Mesenchymal stem cell (in vitro differentiated cells and primary cell): ENCODE data around the gene PRKG1.
"Not testable (repeated sequence)": the region's sequence is repeated elsewhere in the genome, so short reads cannot be mapped to it uniquely, and the experiment has no call there.

Source experiments
- DNase-seq: peaks from one replicate; pipeline ENCODE4 v3.0.0-alpha.2; 2013
- H2AFZ ChIP-seq: one replicate; pipeline ENCODE4 v1.6.1; 2013; ENCODE audit warnings: low read depth, mild to moderate bottlenecking, control low read depth, inconsistent platforms, low read length, moderate library complexity
- H2AK5ac ChIP-seq: 2 replicates; pipeline ENCODE4 v1.6.1; 2013; ENCODE audit warnings: low read length, moderate library complexity, mild to moderate bottlenecking, inconsistent platforms; ENCODE audit not compliant: severe bottlenecking
- H2BK120ac ChIP-seq: one replicate; pipeline ENCODE4 v1.6.1; 2013; ENCODE audit warnings: low read depth, mild to moderate bottlenecking, inconsistent platforms, low read length, moderate library complexity
- H2BK12ac ChIP-seq, 2 experiments: one replicate each; pipeline ENCODE4 v1.6.1; 2013; ENCODE audit warnings: inconsistent platforms in 2 of 2, low read length in 2 of 2, mild to moderate bottlenecking in 2 of 2, moderate library complexity in 2 of 2, control low read depth in 1 of 2
- H2BK15ac ChIP-seq: one replicate; pipeline ENCODE4 v1.6.1; 2013; ENCODE audit warnings: mild to moderate bottlenecking, low read depth, inconsistent platforms; ENCODE audit not compliant: poor library complexity, severe bottlenecking
- H2BK5ac ChIP-seq: 2 replicates; pipeline ENCODE4 v1.6.1; 2013; ENCODE audit warnings: low read depth, mild to moderate bottlenecking, low read length, control low read depth, inconsistent platforms; ENCODE audit not compliant: poor library complexity, severe bottlenecking
- H3K14ac ChIP-seq, 2 experiments: one replicate each; pipeline ENCODE4 v1.6.1; 2013; ENCODE audit warnings: inconsistent platforms in 2 of 2, low read length in 2 of 2, control low read depth in 1 of 2, mild to moderate bottlenecking in 1 of 2, moderate library complexity in 1 of 2
- H3K18ac ChIP-seq, 2 experiments: one replicate each; pipeline ENCODE4 v1.6.1; 2013; ENCODE audit warnings: inconsistent platforms in 2 of 2, low read length in 2 of 2, control low read depth in 1 of 2, low read depth in 1 of 2, mild to moderate bottlenecking in 1 of 2
- H3K23ac ChIP-seq, 2 experiments: one replicate each; pipeline ENCODE4 v1.6.1; 2013; ENCODE audit warnings: inconsistent platforms in 2 of 2, low read length in 2 of 2, mild to moderate bottlenecking in 2 of 2, moderate library complexity in 2 of 2, control low read depth in 1 of 2
- H3K27ac ChIP-seq: 2 replicates; pipeline ENCODE4 v1.5.1; 2013; ENCODE audit warnings: mild to moderate bottlenecking, moderate library complexity, low read length, control low read depth, inconsistent platforms; ENCODE audit not compliant: poor library complexity, severe bottlenecking
- H3K27me3 ChIP-seq, 2 experiments: 2 replicates each; pipeline versions ENCODE4 v1.6.1 to v1.7.0; 2013; ENCODE audit warnings: low read length in 2 of 2, mild to moderate bottlenecking in 2 of 2, moderate library complexity in 2 of 2, control low read depth in 1 of 2, inconsistent platforms in 1 of 2; ENCODE audit not compliant: control insufficient read depth in 1 of 2, insufficient read depth in 1 of 2
- H3K36me3 ChIP-seq, 2 experiments: 2 replicates each; pipeline versions ENCODE4 v1.6.1 to v1.7.0; 2013; ENCODE audit warnings: low read length in 2 of 2, control low read depth in 1 of 2, inconsistent platforms in 1 of 2, low read depth in 1 of 2, mild to moderate bottlenecking in 1 of 2; ENCODE audit not compliant: insufficient read depth in 2 of 2, control insufficient read depth in 1 of 2
- H3K4ac ChIP-seq, 2 experiments: one replicate each; pipeline ENCODE4 v1.6.1; 2013; ENCODE audit warnings: inconsistent platforms in 2 of 2, low read length in 2 of 2, mild to moderate bottlenecking in 2 of 2, moderate library complexity in 2 of 2, control low read depth in 1 of 2, low read depth in 1 of 2
- H3K4me1 ChIP-seq: 2 replicates; pipeline ENCODE4 v1.6.1; 2013; ENCODE audit warnings: low read depth, low read length, control low read depth; ENCODE audit not compliant: control insufficient read depth, insufficient read depth
- H3K4me2 ChIP-seq: 2 replicates; pipeline ENCODE4 v1.6.1; 2013; ENCODE audit warnings: low read length, mild to moderate bottlenecking, inconsistent platforms; ENCODE audit not compliant: poor library complexity, severe bottlenecking
- H3K4me3 ChIP-seq, 2 experiments: 2 replicates each; pipeline versions ENCODE4 v1.5.1 to v1.7.0; 2013; ENCODE audit warnings: low read length in 2 of 2, mild to moderate bottlenecking in 2 of 2, control low read depth in 1 of 2, low read depth in 1 of 2; ENCODE audit not compliant: insufficient read depth in 1 of 2
- H3K79me1 ChIP-seq: replicated peaks from 2 replicates; pipeline ENCODE4 v1.6.1; 2013; ENCODE audit warnings: mild to moderate bottlenecking, control low read depth, low read length, inconsistent platforms; ENCODE audit not compliant: poor library complexity, severe bottlenecking
- H3K9ac ChIP-seq: 2 replicates; pipeline ENCODE4 v1.7.0; 2013; ENCODE audit warnings: mild to moderate bottlenecking, low read length, moderate library complexity
- H3K9me3 ChIP-seq: 2 replicates; pipeline ENCODE4 v1.7.0; 2013; ENCODE audit warnings: mild to moderate bottlenecking, low read length; ENCODE audit not compliant: control insufficient read depth
- H4K8ac ChIP-seq: one replicate; pipeline ENCODE4 v1.6.1; 2013; ENCODE audit warnings: inconsistent platforms, mild to moderate bottlenecking, low read length, moderate library complexity
- H4K91ac ChIP-seq: one replicate; pipeline ENCODE4 v1.6.1; 2013; ENCODE audit warnings: mild to moderate bottlenecking, low read length, inconsistent platforms
- WGBS: methylation state at CpG from one replicate; pipeline ENCODE4 v1.1.7; 2013; ENCODE audit warnings: mixed read lengths; 5-methylcytosine and 5-hydroxymethylcytosine counted together

Gene PRKG1

GRCh38 chr10:51447119-51447518 is 372.8 kb downstream of the PRKG1 start:
- H3K4me3 ChIP-seq, result no peak overlapping the region
- no peak overlapping the region for H4K91ac ChIP-seq
- WGBS, result 96% methylated on average over 1 of the region's 1 CpG
- H3K4me2 ChIP-seq, result no peak overlapping the region
- no peak overlapping the region for H2BK15ac ChIP-seq
- no peak overlapping the region for H2AK5ac ChIP-seq
- no peaks in the 10 kb centered on the region for H3K27me3 ChIP-seq
- H2BK5ac ChIP-seq, result no peak overlapping the region
- H3K9ac ChIP-seq, result no peak overlapping the region
- no peak for DNase-seq
- no peaks in the 10 kb centered on the region for H3K36me3 ChIP-seq
- no peak overlapping the region for H3K27ac ChIP-seq
- no peaks in the 10 kb centered on the region for H3K9me3 ChIP-seq
- no peaks in the 10 kb centered on the region for H3K4me1 ChIP-seq
- H3K4ac ChIP-seq, result no peak overlapping the region
- no peak overlapping the region for H4K8ac ChIP-seq
- no peak overlapping the region for H2BK120ac ChIP-seq
- H2AFZ ChIP-seq, result no peak overlapping the region
- H2BK12ac ChIP-seq, result no peak overlapping the region
- H3K18ac ChIP-seq, result no peak overlapping the region
- no peak overlapping the region for H3K23ac ChIP-seq
- no peaks in the 10 kb centered on the region for H3K79me1 ChIP-seq
- H3K14ac ChIP-seq, result no peak overlapping the region

GRCh38 chr10:51455762-51456161 is 381.5 kb downstream of the PRKG1 start:
- H3K23ac ChIP-seq, H2BK120ac ChIP-seq, H2BK5ac ChIP-seq, H3K4me1 ChIP-seq, H3K4me2 ChIP-seq, H3K4me3 ChIP-seq, DNase-seq, H3K36me3 ChIP-seq, H3K27me3 ChIP-seq, H2AK5ac ChIP-seq, H3K79me1 ChIP-seq, H2AFZ ChIP-seq, H4K8ac ChIP-seq, H3K18ac ChIP-seq, H3K4ac ChIP-seq, H3K14ac ChIP-seq, H4K91ac ChIP-seq, H3K9ac ChIP-seq, H3K27ac ChIP-seq, H2BK12ac ChIP-seq, H2BK15ac ChIP-seq: not testable (repeated sequence)
- 85% methylated on average over 2 of the region's 3 CpGs for WGBS
- H3K9me3 ChIP-seq, result peaks cover 24% of the 10 kb centered on the region

GRCh38 chr10:51459476-51459875 is 385.2 kb downstream of the PRKG1 start:
- Histone ChIP-seq H3K4me2 (no peak overlapping the region), H3K79me1 (no peaks in the 10 kb centered on the region)
- no CpG with 5 or more reads among the region's 1 CpG for WGBS

GRCh38 chr10:51462076-51462779 is 387.9 kb downstream of the PRKG1 start:
- H2AK5ac ChIP-seq, result no peak overlapping the region
- H3K14ac ChIP-seq, result no peak overlapping the region
- H3K4me2 ChIP-seq, result no peak overlapping the region
- no peak overlapping the region for H2BK15ac ChIP-seq
- no peak overlapping the region for H4K8ac ChIP-seq
- H3K27me3 ChIP-seq, result no peaks in the 10 kb centered on the region
- H3K36me3 ChIP-seq, result no peaks in the 10 kb centered on the region
- no peak overlapping the region for H2BK12ac ChIP-seq
- no peak overlapping the region for H2BK5ac ChIP-seq
- H3K9me3 ChIP-seq, result no peaks in the 10 kb centered on the region
- no peaks in the 10 kb centered on the region for H3K4me1 ChIP-seq
- WGBS, result 100% methylated on average over 1 of the region's 3 CpGs
- H2AFZ ChIP-seq, result no peak overlapping the region
- H4K91ac ChIP-seq, result no peak overlapping the region
- no peak overlapping the region for H3K27ac ChIP-seq
- no peak overlapping the region for H2BK120ac ChIP-seq
- H3K4ac ChIP-seq, result no peak overlapping the region
- DNase-seq, result peak; percentile 2
- H3K23ac ChIP-seq, result no peak overlapping the region
- H3K9ac ChIP-seq, result peak overlapping the region; percentile 61
- H3K4me3 ChIP-seq, result no peak overlapping the region
- no peak overlapping the region for H3K18ac ChIP-seq
- no peaks in the 10 kb centered on the region for H3K79me1 ChIP-seq

More at GRCh38 chr10:51459476-51459875, 385.2 kb downstream of the PRKG1 start:
- H3K14ac ChIP-seq, result no peak overlapping the region
- no peak overlapping the region for H3K23ac ChIP-seq
- H2AK5ac ChIP-seq, result no peak overlapping the region
- no peaks in the 10 kb centered on the region for H3K36me3 ChIP-seq
- H3K4me3 ChIP-seq, result no peak overlapping the region
- no peak overlapping the region for H3K27ac ChIP-seq
- DNase-seq, result no peak
- no peak overlapping the region for H2BK15ac ChIP-seq
- no peak overlapping the region for H4K91ac ChIP-seq
- H3K18ac ChIP-seq, result no peak overlapping the region
- H3K9ac ChIP-seq, result no peak overlapping the region
- peaks cover 18% of the 10 kb centered on the region for H3K9me3 ChIP-seq
- H3K4me1 ChIP-seq, result no peaks in the 10 kb centered on the region
- no peak overlapping the region for H2AFZ ChIP-seq
- H2BK12ac ChIP-seq, result no peak overlapping the region
- H3K27me3 ChIP-seq, result no peaks in the 10 kb centered on the region
- H2BK120ac ChIP-seq, result no peak overlapping the region
- H2BK5ac ChIP-seq, result no peak overlapping the region
- no peak overlapping the region for H3K4ac ChIP-seq
- no peak overlapping the region for H4K8ac ChIP-seq
